ENCODE measurements around the gene ANTXR1. TPM values are rescaled to one million over a fixed set of nuclear protein-coding genes. Genes with fewer than 3 reads are reported as not detected.

ANTXR1 gene
- total RNA-seq, 4 donors from 2014 or later, result 63.0 to 134 (median 113) TPM

DNA sequence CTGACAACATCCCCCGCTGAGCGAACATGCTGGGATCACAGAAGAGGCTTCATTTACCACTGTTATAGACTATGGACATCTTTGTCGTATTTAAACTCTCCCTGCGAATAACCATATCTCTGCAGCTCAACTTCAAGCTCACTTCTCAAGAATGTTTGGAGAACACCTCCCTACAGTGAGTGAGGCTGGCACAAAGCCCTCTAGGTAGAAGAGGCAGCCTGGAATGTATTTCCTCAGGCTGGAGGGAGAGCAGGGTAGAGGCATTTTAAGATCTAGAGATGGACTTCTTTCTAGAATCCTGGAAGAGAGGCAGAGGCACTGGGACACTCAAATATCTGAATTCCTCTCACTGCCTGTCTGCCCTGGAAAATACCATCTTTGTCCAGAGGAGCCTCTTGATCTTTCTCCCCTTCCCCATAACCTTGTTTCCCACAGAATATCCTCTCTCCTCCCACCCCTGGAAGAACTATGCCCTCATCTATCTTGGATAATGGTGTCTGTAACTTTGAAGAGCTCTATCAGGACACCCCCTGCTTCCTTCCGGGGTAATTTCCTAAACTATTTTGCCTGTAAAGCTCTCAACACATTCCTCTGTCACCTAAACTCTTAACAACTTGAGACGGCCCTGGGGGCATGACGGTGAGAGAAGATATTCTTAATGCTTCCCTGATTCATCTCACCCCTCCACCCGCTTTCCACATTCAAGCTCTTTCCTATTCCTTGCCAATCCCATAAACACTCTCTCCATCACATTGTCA, 2.4 kb upstream of the ANTXR1 start:
- Histone ChIP-seq H3K9me3 (no peaks in the 10 kb centered on the region), H3K27ac (no peak overlapping the region), H3K4me3 (no peak overlapping the region), H3K36me3 (no peaks in the 10 kb centered on the region), H3K27me3 (no peaks in the 10 kb centered on the region), H3K4me1 (peaks cover 0 to 2% of the 10 kb centered on the region in 2 donors)
- intact Hi-C loops (cut with DNase I; ENCODE audit: low total_unique reads), result loop anchor here (5.0 kb wide), 1 partner anchor 297 kb away; no protein-coding TSS in a partner anchor
- no peak for DNase-seq
- TF ChIP-seq, protein P1, sequence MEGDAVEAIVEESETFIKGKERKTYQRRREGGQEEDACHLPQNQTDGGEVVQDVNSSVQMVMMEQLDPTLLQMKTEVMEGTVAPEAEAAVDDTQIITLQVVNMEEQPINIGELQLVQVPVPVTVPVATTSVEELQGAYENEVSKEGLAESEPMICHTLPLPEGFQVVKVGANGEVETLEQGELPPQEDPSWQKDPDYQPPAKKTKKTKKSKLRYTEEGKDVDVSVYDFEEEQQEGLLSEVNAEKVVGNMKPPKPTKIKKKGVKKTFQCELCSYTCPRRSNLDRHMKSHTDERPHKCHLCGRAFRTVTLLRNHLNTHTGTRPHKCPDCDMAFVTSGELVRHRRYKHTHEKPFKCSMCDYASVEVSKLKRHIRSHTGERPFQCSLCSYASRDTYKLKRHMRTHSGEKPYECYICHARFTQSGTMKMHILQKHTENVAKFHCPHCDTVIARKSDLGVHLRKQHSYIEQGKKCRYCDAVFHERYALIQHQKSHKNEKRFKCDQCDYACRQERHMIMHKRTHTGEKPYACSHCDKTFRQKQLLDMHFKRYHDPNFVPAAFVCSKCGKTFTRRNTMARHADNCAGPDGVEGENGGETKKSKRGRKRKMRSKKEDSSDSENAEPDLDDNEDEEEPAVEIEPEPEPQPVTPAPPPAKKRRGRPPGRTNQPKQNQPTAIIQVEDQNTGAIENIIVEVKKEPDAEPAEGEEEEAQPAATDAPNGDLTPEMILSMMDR (IDR thresholded peaks at IDR 0.05), result no peak
- no peak for TF ChIP-seq POLR2A (IDR thresholded peaks at IDR 0.05)

DNA sequence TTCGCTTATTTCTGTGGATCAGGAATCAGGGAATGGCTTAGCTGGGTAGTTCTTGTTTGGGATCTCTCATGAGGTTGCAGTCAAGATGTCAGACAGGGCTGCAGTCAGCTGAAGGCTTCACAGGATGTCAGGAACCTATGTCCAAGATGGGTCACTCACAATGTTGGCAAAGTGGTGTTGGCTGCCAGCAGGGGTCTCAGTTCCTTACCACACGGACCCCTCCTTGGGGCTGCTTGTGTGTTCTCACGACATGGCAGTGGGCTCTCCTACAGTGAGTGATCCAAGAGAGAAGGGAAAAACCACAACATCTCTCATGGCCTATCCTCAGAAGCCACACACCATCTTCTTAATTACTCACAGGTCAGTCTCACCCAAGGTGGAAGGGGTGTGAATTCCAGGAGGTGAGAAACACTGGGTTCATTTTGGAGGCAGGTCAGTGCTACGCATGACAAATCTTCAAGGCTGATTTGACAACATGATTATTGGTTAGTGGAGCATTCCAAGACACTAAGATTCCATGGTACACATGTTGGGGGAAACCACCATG, 1.3 kb upstream of the ANTXR1 start:
- TF ChIP-seq, protein P1 (IDR thresholded peaks at IDR 0.05), result no peak
- TF ChIP-seq POLR2A (IDR thresholded peaks at IDR 0.05), result no peak
- H3K36me3 ChIP-seq, result no peaks in the 10 kb centered on the region
- H3K4me3 ChIP-seq, result no peak overlapping the region
- peaks cover 0 to 11% of the 10 kb centered on the region in 2 donors for H3K4me1 ChIP-seq
- no peaks in the 10 kb centered on the region for H3K27me3 ChIP-seq
- DNase-seq, result no peak
- intact Hi-C loops (cut with DNase I; ENCODE audit: low total_unique reads), result loop anchor here (5.0 kb wide), 1 partner anchor 296 kb away; no protein-coding TSS in a partner anchor
- no peak overlapping the region for H3K27ac ChIP-seq
- H3K9me3 ChIP-seq, result no peaks in the 10 kb centered on the region

DNA sequence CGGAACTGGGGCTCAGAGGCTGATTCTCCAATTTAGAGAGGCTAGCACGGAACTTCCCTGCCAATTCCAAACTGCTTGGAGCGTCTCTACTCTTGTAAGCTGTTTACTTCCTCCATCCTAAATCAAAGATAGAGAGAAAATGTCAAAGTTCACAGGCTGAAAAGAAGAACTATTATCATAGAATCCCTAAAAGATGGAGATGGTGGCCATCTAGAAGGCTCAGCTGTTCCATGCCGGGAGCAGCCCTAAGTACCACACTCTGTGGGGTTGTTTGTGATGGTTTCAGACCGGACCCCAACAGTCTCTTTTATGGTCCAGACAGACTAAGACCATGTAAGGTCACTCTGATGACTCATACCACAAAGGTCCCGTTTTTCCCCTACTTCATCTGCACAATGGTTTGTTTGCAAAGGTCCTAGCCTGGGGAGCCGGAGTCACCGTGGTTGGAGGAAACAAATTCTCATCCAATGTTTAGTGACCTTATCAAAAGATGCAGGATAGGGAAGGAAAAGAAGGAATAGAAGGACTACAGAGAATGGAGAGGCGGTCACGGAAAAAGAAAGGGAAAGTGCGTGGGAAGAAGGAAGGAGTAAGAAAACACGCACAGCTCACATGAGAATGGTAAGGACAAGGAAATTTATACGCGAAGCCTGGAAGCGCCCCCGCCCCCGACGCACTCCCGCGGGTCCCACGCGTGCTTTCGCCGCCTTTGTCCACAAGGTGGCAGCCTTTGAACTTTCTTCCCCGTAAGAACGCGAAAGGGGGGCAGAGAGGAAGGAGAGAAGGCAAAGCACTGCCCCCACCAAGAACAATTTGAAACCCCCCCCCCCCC, 453 bp upstream of the ANTXR1 start:
- TF ChIP-seq POLR2A (IDR thresholded peaks at IDR 0.05), result no peak
- TF ChIP-seq, protein P1 (IDR thresholded peaks at IDR 0.05), result peak; percentile 72 to 89 (median 85)
- peak overlapping the region; percentile 88 to 89 for H3K27ac ChIP-seq
- H3K36me3 ChIP-seq, result no peaks in the 10 kb centered on the region
- H3K27me3 ChIP-seq, result no peaks in the 10 kb centered on the region
- H3K9me3 ChIP-seq, result no peaks in the 10 kb centered on the region
- intact Hi-C loops (cut with DNase I; ENCODE audit: low total_unique reads), result loop anchor here (5.0 kb wide), 1 partner anchor 295 kb away; no protein-coding TSS in a partner anchor
- peaks cover 0 to 11% of the 10 kb centered on the region in 2 donors for H3K4me1 ChIP-seq
- peak overlapping the region; percentile 67 to 69 for H3K4me3 ChIP-seq
- DNase-seq, result peak; percentile 79 to 85

DNA sequence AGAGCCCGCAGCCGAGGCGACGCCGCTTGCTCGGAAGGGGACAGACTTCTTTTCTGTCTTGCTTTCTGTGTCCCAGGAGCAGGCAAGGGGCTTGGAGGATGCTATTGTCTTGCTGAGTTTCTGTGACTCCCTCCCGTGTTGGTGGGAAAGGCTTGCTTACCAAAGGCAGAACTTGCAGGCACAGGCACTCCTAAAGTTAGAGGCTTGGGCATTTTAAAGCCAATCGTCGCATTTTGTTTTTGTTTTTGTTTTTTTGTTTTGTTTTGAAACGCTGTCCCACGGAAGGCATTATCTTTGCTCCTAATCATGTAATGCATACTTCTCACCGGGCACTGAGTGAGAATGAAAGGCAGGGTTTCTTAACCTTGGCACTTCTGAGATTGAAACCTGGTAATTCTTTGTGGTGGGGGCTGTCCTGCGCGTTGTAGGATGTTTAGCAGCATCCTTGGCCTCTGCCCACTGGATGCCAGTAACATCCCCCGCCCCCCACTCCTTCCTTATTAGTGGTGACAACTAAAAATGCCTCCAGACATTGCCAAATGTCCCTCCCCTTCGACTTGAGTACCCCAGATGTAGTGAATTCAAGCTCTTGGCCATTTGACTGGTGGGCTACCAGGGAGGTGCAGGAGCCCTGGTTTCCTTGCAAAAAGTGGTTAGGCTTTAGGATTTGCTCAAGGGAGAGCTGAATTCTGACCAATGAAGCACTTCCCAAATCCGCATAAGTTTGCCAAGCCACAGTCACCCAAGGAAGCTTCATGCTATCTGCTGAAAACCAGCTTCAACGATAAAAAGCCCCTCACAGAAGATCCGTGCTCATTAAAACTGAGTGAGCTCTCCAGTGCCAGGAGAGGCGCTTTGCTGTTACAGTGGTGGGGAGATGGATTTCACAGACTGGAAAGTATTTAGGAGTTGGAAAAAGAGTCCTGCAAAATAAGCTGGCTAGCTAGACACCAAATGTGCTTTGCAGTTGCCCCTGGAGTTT, 1.2 kb downstream of the ANTXR1 start:
- Histone ChIP-seq H3K9me3 (no peaks in the 10 kb centered on the region), H3K27ac (peak overlapping the region; percentile 88 to 89), H3K36me3 (no peaks in the 10 kb centered on the region), H3K4me1 (peaks cover 0 to 11% of the 10 kb centered on the region in 2 donors), H3K27me3 (no peaks in the 10 kb centered on the region), H3K4me3 (peak overlapping the region; percentile 67 to 69)
- intact Hi-C loops (cut with DNase I; ENCODE audit: low total_unique reads), result loop anchor here (5.0 kb wide), 1 partner anchor 293 kb away; no protein-coding TSS in a partner anchor
- peak in 1 of 2 donors; percentile 28 for DNase-seq
- TF ChIP-seq, protein P1 (IDR thresholded peaks at IDR 0.05), result peak in 3 of 4 experiments; percentile 4 to 29 (median 12)
- no peak for TF ChIP-seq POLR2A (IDR thresholded peaks at IDR 0.05)

Measured in uterus (tissue), 4 donors.